ENCODE results near the gene CCDC149. TPM values are rescaled to one million over a fixed set of nuclear protein-coding genes. Genes with fewer than 3 reads are reported as not detected.
A peak's percentile ranks its signal among the peaks of the same experiment; 100 is the strongest.

CCDC149 gene
- total and polyA plus RNA-seq, 2 of the 13 experiments (the other 11 are each of a cell fraction or from before 2014, with no cell fraction given): 0.44 to 0.95 TPM

DNA sequence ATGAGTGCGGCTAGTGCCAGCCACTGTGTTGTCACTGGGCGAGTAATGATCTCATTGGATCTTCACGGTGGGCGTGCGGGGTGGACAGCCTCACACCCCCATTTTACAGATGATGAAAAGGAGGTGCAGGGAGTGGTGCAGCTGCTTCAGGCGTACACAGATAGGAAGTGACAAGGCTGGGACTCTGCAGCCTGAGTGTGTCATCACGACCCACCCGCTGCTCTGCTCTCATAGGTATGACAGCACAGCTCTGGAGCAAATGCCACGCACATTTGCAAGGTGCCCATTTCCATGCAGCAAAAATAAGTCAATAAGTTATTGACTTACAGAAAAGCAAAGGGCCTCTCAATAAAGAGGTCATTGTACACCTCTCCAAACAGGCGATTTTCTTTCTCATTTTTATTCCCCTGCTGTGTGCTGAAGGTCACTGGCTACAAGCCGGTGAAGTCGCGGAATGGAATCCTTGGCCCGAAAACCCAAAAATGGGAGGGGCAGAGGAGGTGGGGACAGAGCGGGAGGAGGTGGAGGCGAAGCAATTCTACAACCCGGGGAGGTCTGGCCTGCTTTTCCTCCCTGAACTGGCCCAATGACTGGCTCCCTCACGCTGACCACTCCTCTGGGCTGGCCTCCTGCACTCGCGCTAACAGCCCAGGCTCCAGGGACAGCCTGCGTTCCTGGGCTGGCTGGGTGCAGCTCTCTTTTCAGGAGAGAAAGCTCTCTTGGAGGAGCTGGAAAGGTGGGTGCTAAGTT, 117.8 kb downstream of the CCDC149 start, which contains the start of gene SOD3 (continued):
- TF ChIP-seq, protein P1, sequence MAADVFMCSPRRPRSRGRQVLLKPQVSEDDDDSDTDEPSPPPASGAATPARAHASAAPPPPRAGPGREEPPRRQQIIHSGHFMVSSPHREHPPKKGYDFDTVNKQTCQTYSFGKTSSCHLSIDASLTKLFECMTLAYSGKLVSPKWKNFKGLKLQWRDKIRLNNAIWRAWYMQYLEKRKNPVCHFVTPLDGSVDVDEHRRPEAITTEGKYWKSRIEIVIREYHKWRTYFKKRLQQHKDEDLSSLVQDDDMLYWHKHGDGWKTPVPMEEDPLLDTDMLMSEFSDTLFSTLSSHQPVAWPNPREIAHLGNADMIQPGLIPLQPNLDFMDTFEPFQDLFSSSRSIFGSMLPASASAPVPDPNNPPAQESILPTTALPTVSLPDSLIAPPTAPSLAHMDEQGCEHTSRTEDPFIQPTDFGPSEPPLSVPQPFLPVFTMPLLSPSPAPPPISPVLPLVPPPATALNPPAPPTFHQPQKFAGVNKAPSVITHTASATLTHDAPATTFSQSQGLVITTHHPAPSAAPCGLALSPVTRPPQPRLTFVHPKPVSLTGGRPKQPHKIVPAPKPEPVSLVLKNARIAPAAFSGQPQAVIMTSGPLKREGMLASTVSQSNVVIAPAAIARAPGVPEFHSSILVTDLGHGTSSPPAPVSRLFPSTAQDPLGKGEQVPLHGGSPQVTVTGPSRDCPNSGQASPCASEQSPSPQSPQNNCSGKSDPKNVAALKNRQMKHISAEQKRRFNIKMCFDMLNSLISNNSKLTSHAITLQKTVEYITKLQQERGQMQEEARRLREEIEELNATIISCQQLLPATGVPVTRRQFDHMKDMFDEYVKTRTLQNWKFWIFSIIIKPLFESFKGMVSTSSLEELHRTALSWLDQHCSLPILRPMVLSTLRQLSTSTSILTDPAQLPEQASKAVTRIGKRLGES (CRISPR knock-in tag; IDR thresholded peaks at IDR 0.05; ENCODE audit: borderline replicate concordance): no peak
- no peak for TF ChIP-seq GATAD1 (CRISPR knock-in tag; IDR thresholded peaks at IDR 0.05)
- TF ChIP-seq ZNF329 (CRISPR knock-in tag; IDR thresholded peaks at IDR 0.05; ENCODE audit: low read depth): no peak
- TF ChIP-seq, protein P2, sequence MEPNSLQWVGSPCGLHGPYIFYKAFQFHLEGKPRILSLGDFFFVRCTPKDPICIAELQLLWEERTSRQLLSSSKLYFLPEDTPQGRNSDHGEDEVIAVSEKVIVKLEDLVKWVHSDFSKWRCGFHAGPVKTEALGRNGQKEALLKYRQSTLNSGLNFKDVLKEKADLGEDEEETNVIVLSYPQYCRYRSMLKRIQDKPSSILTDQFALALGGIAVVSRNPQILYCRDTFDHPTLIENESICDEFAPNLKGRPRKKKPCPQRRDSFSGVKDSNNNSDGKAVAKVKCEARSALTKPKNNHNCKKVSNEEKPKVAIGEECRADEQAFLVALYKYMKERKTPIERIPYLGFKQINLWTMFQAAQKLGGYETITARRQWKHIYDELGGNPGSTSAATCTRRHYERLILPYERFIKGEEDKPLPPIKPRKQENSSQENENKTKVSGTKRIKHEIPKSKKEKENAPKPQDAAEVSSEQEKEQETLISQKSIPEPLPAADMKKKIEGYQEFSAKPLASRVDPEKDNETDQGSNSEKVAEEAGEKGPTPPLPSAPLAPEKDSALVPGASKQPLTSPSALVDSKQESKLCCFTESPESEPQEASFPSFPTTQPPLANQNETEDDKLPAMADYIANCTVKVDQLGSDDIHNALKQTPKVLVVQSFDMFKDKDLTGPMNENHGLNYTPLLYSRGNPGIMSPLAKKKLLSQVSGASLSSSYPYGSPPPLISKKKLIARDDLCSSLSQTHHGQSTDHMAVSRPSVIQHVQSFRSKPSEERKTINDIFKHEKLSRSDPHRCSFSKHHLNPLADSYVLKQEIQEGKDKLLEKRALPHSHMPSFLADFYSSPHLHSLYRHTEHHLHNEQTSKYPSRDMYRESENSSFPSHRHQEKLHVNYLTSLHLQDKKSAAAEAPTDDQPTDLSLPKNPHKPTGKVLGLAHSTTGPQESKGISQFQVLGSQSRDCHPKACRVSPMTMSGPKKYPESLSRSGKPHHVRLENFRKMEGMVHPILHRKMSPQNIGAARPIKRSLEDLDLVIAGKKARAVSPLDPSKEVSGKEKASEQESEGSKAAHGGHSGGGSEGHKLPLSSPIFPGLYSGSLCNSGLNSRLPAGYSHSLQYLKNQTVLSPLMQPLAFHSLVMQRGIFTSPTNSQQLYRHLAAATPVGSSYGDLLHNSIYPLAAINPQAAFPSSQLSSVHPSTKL (CRISPR knock-in tag; IDR thresholded peaks at IDR 0.05): 0 out of 2 replicates have a peak, but pooled peaks have one; percentile 10
- TF ChIP-seq RFX3 (CRISPR knock-in tag; IDR thresholded peaks at IDR 0.05): no peak
- TF ChIP-seq HOXA7 (CRISPR knock-in tag; IDR thresholded peaks at IDR 0.05): no peak

Data from HepG2 (cell line).